K562 (cell line): Measurements from ENCODE around the gene RNF4. TPM values are rescaled to one million over a fixed set of nuclear protein-coding genes. Genes with fewer than 3 reads are reported as not detected.

Source experiments
- BHLHE40 ChIP-seq: IDR thresholded peaks from 2 replicates; pipeline ENCODE4 v1.6.1; 2011; ENCODE audit warnings: low read length, improper control_type of control experiment
- GABPB1 ChIP-seq: sonication (generic); formaldehyde crosslinking; IDR thresholded peaks from 2 replicates; pipeline ENCODE4 v1.8.0; 2022; ENCODE audit warnings: mild to moderate bottlenecking, missing genetic modification reagents
- NR2C2 ChIP-seq, 2 experiments: fragments of 200-800 bp in 1 of 2; sonication (Bioruptor generic) in 1 of 2; sonication (generic) in 1 of 2; formaldehyde crosslinking in 1 of 2; IDR thresholded peaks; 2 replicates each; pipeline versions ENCODE4 v1.6.1 to v1.8.0; 2016 to 2022; ENCODE audit warnings: mild to moderate bottlenecking in 1 of 2, missing compliant biosample characterization in 1 of 2, missing genetic modification characterization in 1 of 2, missing genetic modification reagents in 1 of 2
- NR3C1 ChIP-seq: sonication (generic); formaldehyde crosslinking; IDR thresholded peaks from 2 replicates; pipeline ENCODE4 v1.8.1; 2022; ENCODE audit warnings: missing genetic modification reagents
- POLR2H ChIP-seq: IDR thresholded peaks from 2 replicates; pipeline ENCODE4 v1.6.1; 2016; ENCODE audit warnings: missing genetic modification characterization, low read depth, mild to moderate bottlenecking, control low read depth, missing compliant biosample characterization, moderate library complexity
- ZNF57 ChIP-seq: fragments of 450-650 bp; formaldehyde crosslinking; IDR thresholded peaks from 2 replicates; pipeline ENCODE4 v1.4.0; 2020; ENCODE audit warnings: mild to moderate bottlenecking, moderate library complexity
- polyA plus RNA-seq, 8 experiments: library from polyadenylated mRNA; depleted of rRNA in 4 of 8; stranded (reverse) in 5 of 8; unstranded in 3 of 8; fragments of >200 nt; fragmentation: Nextera tagmentation in 2 of 8; fragmentation: Illumina TruSeq in 1 of 8; extraction: Ambion mirVana in 2 of 8; extraction: Trizol in 1 of 8; gene quantifications; 2 replicates each; pipeline versions ENCODE4 v1.2.1 to v1.2.3, GENCODE V29; 2011 to 2014; ENCODE audit warnings: inconsistent platforms in 1 of 8, missing spikeins in 1 of 8
- total RNA-seq, 7 experiments: library from RNA; depleted of rRNA in 6 of 7; stranded (reverse); fragments of >200 nt in 6 of 7; fragmentation: Illumina TruSeq in 2 of 7; extraction: Trizol in 2 of 7; gene quantifications; 2 replicates each; pipeline versions ENCODE4 v1.2.1 to v1.2.3, GENCODE V29; 2011 to 2021; ENCODE audit warnings: low replicate concordance in 1 of 7
- TF ChIP-seq, protein P1 (sequence below): fragments of 250-450 bp; sonication (Bioruptor Pico); IDR thresholded peaks from 2 replicates; pipeline ENCODE4 v1.8.0; 2021; ENCODE audit warnings: moderate library complexity, mild to moderate bottlenecking, inconsistent platforms
- TF ChIP-seq, protein P2 (sequence below): fragments of 450-650 bp; IDR thresholded peaks from 2 replicates; pipeline ENCODE4 v1.6.1; 2014; ENCODE audit warnings: low read depth, mild to moderate bottlenecking, moderate library complexity, borderline replicate concordance
- TF ChIP-seq, protein P3 (sequence below), 2 experiments: fragments of 450-650 bp; conservative IDR thresholded peaks; 2 replicates each; pipeline ENCODE4 v1.6.1; 2017; ENCODE audit warnings: mild to moderate bottlenecking in 2 of 2, moderate library complexity in 2 of 2
- TF ChIP-seq, protein P4 (sequence below): fragments of 250-450 bp; sonication (Bioruptor Pico); IDR thresholded peaks from 2 replicates; pipeline ENCODE4 v1.8.0; 2022; ENCODE audit warnings: moderate library complexity, mild to moderate bottlenecking, inconsistent platforms
- TF ChIP-seq, protein P5 (sequence below), 2 experiments: fragments of 250-450 bp in 1 of 2; fragments of 450-650 bp in 1 of 2; sonication (Bioruptor Pico) in 1 of 2; IDR thresholded peaks; 2 replicates each; pipeline versions ENCODE4 v1.6.1 to v1.8.0; 2016 to 2021; ENCODE audit warnings: mild to moderate bottlenecking in 2 of 2, moderate library complexity in 2 of 2, missing compliant biosample characterization in 1 of 2, missing genetic modification characterization in 1 of 2

Gene RNF4
- total and polyA plus RNA-seq, 9 of the 15 experiments (the other 6 are each of a cell fraction or from before 2014, with no cell fraction given), result 19.2 to 59.3 (median 44.8) TPM

DNA sequence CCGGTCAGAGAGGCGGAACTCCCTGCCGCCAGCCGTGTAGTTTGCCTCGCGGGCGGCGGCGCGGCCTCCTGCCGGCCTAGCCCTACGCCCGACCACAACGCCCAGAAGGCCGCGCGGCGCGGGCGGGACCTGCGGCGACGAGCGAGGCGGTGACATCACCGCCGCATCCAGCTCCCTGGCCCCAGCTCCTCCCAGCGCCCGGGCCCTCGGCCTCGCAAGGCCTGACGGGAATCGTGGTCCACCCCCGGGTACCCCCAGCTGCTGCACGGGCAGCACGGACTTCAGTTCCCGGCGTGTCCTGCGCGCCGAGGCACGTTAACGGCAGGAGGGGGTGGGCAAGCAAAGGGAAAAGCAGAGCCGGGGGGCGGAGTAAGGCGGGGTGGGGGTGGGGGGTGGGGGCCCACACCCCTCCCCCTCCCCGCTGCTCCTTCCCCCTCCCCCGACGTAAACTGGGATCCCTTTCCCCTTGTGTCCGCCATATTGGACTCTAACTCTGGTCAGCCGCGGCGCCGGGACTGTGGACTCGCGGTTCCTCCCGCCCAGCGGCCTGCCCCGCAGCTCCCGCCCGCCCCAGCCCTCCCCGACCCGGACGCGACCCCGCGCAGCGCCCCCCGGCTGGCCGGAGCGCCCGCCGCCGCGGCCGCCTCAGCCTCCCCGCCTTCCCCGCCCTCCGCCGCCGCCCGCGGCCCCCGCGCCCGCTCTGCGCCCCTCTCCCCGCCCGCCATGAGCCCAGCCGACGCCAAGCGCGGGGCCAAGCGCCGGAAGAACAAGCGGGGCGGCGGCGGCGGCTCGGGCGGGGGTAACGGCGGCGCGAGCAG, 67.5 kb downstream of the RNF4 start, which contains the start of gene FAM193A (continued):
- TF ChIP-seq, protein P1, sequence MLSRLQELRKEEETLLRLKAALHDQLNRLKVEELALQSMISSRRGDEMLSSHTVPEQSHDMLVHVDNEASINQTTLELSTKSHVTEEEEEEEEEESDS (CRISPR knock-in tag), result no peak
- TF ChIP-seq, protein P2, sequence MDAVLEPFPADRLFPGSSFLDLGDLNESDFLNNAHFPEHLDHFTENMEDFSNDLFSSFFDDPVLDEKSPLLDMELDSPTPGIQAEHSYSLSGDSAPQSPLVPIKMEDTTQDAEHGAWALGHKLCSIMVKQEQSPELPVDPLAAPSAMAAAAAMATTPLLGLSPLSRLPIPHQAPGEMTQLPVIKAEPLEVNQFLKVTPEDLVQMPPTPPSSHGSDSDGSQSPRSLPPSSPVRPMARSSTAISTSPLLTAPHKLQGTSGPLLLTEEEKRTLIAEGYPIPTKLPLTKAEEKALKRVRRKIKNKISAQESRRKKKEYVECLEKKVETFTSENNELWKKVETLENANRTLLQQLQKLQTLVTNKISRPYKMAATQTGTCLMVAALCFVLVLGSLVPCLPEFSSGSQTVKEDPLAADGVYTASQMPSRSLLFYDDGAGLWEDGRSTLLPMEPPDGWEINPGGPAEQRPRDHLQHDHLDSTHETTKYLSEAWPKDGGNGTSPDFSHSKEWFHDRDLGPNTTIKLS, result peak; percentile 76; the same call in 1 of the 2 replicates
- TF ChIP-seq ZNF57 (CRISPR knock-in tag), result no peak
- TF ChIP-seq NR2C2 (CRISPR knock-in tag; IDR thresholded peaks at IDR 0.05), result no peak; the same call in 1 of the 2 replicates
- peak; percentile 91 for TF ChIP-seq NR2C2 (tag; IDR thresholded peaks at IDR 0.05)
- TF ChIP-seq, protein P3, sequence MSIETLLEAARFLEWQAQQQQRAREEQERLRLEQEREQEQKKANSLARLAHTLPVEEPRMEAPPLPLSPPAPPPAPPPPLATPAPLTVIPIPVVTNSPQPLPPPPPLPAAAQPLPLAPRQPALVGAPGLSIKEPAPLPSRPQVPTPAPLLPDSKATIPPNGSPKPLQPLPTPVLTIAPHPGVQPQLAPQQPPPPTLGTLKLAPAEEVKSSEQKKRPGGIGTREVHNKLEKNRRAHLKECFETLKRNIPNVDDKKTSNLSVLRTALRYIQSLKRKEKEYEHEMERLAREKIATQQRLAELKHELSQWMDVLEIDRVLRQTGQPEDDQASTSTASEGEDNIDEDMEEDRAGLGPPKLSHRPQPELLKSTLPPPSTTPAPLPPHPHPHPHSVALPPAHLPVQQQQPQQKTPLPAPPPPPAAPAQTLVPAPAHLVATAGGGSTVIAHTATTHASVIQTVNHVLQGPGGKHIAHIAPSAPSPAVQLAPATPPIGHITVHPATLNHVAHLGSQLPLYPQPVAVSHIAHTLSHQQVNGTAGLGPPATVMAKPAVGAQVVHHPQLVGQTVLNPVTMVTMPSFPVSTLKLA (conservative IDR thresholded peaks at IDR 0.05), result peak in 1 of 2 experiments; percentile 55; a peak in 2 of 4 replicates
- TF ChIP-seq NR3C1 (CRISPR knock-in tag), result no peak
- TF ChIP-seq, protein P4, sequence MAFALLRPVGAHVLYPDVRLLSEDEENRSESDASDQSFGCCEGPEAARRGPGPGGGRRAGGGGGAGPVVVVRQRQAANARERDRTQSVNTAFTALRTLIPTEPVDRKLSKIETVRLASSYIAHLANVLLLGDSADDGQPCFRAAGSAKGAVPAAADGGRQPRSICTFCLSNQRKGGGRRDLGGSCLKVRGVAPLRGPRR (CRISPR knock-in tag), result no peak
- TF ChIP-seq GABPB1 (CRISPR knock-in tag), result peak; percentile 78
- TF ChIP-seq POLR2H, result peak; percentile 53
- TF ChIP-seq, protein P5, sequence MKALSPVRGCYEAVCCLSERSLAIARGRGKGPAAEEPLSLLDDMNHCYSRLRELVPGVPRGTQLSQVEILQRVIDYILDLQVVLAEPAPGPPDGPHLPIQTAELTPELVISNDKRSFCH (CRISPR knock-in tag; IDR thresholded peaks at IDR 0.05), result no peak
- TF ChIP-seq, protein P5 (tag; IDR thresholded peaks at IDR 0.05), result no peak
- peak; percentile 70 for TF ChIP-seq BHLHE40
